CD8-positive, alpha-beta memory T cell (primary cell): ENCODE measurements around the gene TRPV6. TPM values are rescaled to one million over a fixed set of nuclear protein-coding genes. Genes with fewer than 3 reads are reported as not detected.
A peak's percentile ranks its signal among the peaks of the same experiment; 100 is the strongest.

ENCODE experiments used
- CTCF ChIA-PET: fragments of 350-600 bp; sonication (Branson Sonifier 250); formaldehyde crosslinking; loops from one replicate; lab custom pipeline; 2021; ENCODE audit warnings: antibody characterized with exemption; lab: Charles Lee
- POLR2A ChIA-PET: fragments of 350-600 bp; sonication (Branson Sonifier 250); formaldehyde crosslinking; loops from one replicate; lab custom pipeline; 2021; ENCODE audit warnings: antibody characterized with exemption; lab: Charles Lee
- DNase-seq, 5 donors: peaks; one replicate each; pipeline versions ENCODE4 v3.0.0 to v3.0.0-alpha.2; 2020 to 2022; ENCODE audit warnings: mixed read lengths in 1 of 5
- H3K27ac ChIP-seq: one replicate; pipeline ENCODE4 v1.7.0; 2013; ENCODE audit warnings: low read depth, mild to moderate bottlenecking, low read length, moderate library complexity
- H3K27me3 ChIP-seq: 2 replicates; pipeline ENCODE4 v1.7.0; 2013; ENCODE audit warnings: low read length, mild to moderate bottlenecking; ENCODE audit not compliant: insufficient read depth, poor library complexity, severe bottlenecking
- H3K36me3 ChIP-seq: 2 replicates; pipeline ENCODE4 v1.7.0; 2013; ENCODE audit warnings: mild to moderate bottlenecking, low read length, moderate library complexity; ENCODE audit not compliant: insufficient read depth
- H3K4me1 ChIP-seq: 2 replicates; pipeline ENCODE4 v1.7.0; 2013; ENCODE audit warnings: mild to moderate bottlenecking, low read length, moderate library complexity; ENCODE audit not compliant: insufficient read depth
- H3K4me3 ChIP-seq: 2 replicates; pipeline ENCODE4 v1.7.0; 2013; ENCODE audit warnings: mild to moderate bottlenecking, low read length
- H3K9me3 ChIP-seq: 2 replicates; pipeline ENCODE4 v1.7.0; 2013; ENCODE audit warnings: mild to moderate bottlenecking, low read length
- H3K27ac Mint-ChIP-seq, 8 donors: one replicate each; pipeline ENCODE4 v1.8.0; 2020 to 2021; ENCODE audit warnings: mixed read lengths in 8 of 8, mild to moderate bottlenecking in 6 of 8, inconsistent platforms in 3 of 8, moderate library complexity in 3 of 8
- H3K27me3 Mint-ChIP-seq, 2 donors: one replicate each; pipeline ENCODE4 v1.8.0; 2020 to 2021; ENCODE audit warnings: mixed read lengths in 2 of 2, mild to moderate bottlenecking in 1 of 2, moderate library complexity in 1 of 2
- H3K36me3 Mint-ChIP-seq, 3 donors: one replicate each; pipeline ENCODE4 v1.8.0; 2020 to 2021; ENCODE audit warnings: mixed read lengths in 3 of 3, inconsistent platforms in 1 of 3, mild to moderate bottlenecking in 1 of 3
- H3K4me1 Mint-ChIP-seq, 3 donors: one replicate each; pipeline ENCODE4 v1.8.0; 2020 to 2021; ENCODE audit warnings: mixed read lengths in 3 of 3, inconsistent platforms in 1 of 3, mild to moderate bottlenecking in 1 of 3
- H3K4me3 Mint-ChIP-seq, 7 donors: one replicate each; pipeline ENCODE4 v1.8.0; 2020 to 2021; ENCODE audit warnings: mixed read lengths in 7 of 7, mild to moderate bottlenecking in 6 of 7, moderate library complexity in 4 of 7, inconsistent platforms in 2 of 7
- H3K9me3 Mint-ChIP-seq, 5 donors: one replicate each; pipeline ENCODE4 v1.8.0; 2020 to 2022; ENCODE audit warnings: mixed read lengths in 5 of 5, mild to moderate bottlenecking in 3 of 5, moderate library complexity in 2 of 5, inconsistent platforms in 1 of 5
- polyA plus RNA-seq: library from polyadenylated mRNA; unstranded; fragments of 300-500 nt; fragmentation: Illumina TruSeq; gene quantifications from one replicate; pipeline ENCODE4 v1.2.3, GENCODE V29; 2021
- total RNA-seq, 2 experiments: library from RNA; stranded (reverse); gene quantifications; one replicate each; pipeline ENCODE4 v1.2.3, GENCODE V29; 2021

Gene TRPV6
- total and polyA plus RNA-seq, 3 experiments from 2014 or later, result not detected

GRCh38 chr7:142927085-142927745, 41.7 kb upstream of the TRPV6 start:
- Histone ChIP-seq H3K4me3 (no peak overlapping the region), H3K9me3 (no peaks in the 10 kb centered on the region), H3K27ac (no peak overlapping the region), H3K4me1 (no peaks in the 10 kb centered on the region), H3K27me3 (no peaks in the 10 kb centered on the region), H3K36me3 (no peaks in the 10 kb centered on the region)
- H3K27ac Mint-ChIP-seq, result no peak overlapping the region
- H3K9me3 Mint-ChIP-seq, result no peaks in the 10 kb centered on the region
- no peak for DNase-seq
- no peaks in the 10 kb centered on the region for H3K4me1 Mint-ChIP-seq
- H3K4me3 Mint-ChIP-seq, result no peak overlapping the region
- no peaks in the 10 kb centered on the region for H3K36me3 Mint-ChIP-seq
- POLR2A ChIA-PET, result no interaction called here
- CTCF ChIA-PET, result no interaction called here
- H3K27me3 Mint-ChIP-seq, result peaks cover 0 to 12% of the 10 kb centered on the region in 2 donors

GRCh38 chr7:142925413-142925812, 39.9 kb upstream of the TRPV6 start:
- Mint-ChIP-seq H3K9me3 (no peaks in the 10 kb centered on the region), H3K36me3 (no peaks in the 10 kb centered on the region), H3K4me3 (no peak overlapping the region), H3K27ac (no peak overlapping the region), H3K27me3 (peaks cover 4 to 12% of the 10 kb centered on the region in 2 donors), H3K4me1 (no peaks in the 10 kb centered on the region)
- CTCF ChIA-PET, result no interaction called here
- Histone ChIP-seq H3K27me3 (no peaks in the 10 kb centered on the region), H3K9me3 (no peaks in the 10 kb centered on the region), H3K4me1 (no peaks in the 10 kb centered on the region), H3K36me3 (no peaks in the 10 kb centered on the region), H3K4me3 (no peak overlapping the region), H3K27ac (no peak overlapping the region)
- DNase-seq, result no peak
- POLR2A ChIA-PET, result no interaction called here

GRCh38 chr7:142923391-142923790, 37.8 kb upstream of the TRPV6 start:
- Mint-ChIP-seq H3K9me3 (no peaks in the 10 kb centered on the region), H3K4me1 (no peaks in the 10 kb centered on the region), H3K36me3 (no peaks in the 10 kb centered on the region), H3K27me3 (peaks cover 11 to 13% of the 10 kb centered on the region in 2 donors), H3K27ac (no peak overlapping the region), H3K4me3 (no peak overlapping the region)
- CTCF ChIA-PET, result no interaction called here
- no peaks in the 10 kb centered on the region for H3K4me1 ChIP-seq
- no peak overlapping the region for H3K27ac ChIP-seq
- no peaks in the 10 kb centered on the region for H3K36me3 ChIP-seq
- POLR2A ChIA-PET, result no interaction called here
- DNase-seq, result no peak
- no peaks in the 10 kb centered on the region for H3K9me3 ChIP-seq
- no peaks in the 10 kb centered on the region for H3K27me3 ChIP-seq
- no peak overlapping the region for H3K4me3 ChIP-seq

GRCh38 chr7:142919656-142920055, 34.1 kb upstream of the TRPV6 start:
- DNase-seq, result no peak
- Histone ChIP-seq H3K4me1 (no peaks in the 10 kb centered on the region), H3K9me3 (no peaks in the 10 kb centered on the region), H3K4me3 (no peak overlapping the region), H3K27me3 (no peaks in the 10 kb centered on the region), H3K27ac (no peak overlapping the region), H3K36me3 (no peaks in the 10 kb centered on the region)
- peak overlapping the region in 1 of 8 donors; percentile 36 for H3K27ac Mint-ChIP-seq
- CTCF ChIA-PET, result no interaction called here
- no peaks in the 10 kb centered on the region for H3K9me3 Mint-ChIP-seq
- no peaks in the 10 kb centered on the region for H3K36me3 Mint-ChIP-seq
- POLR2A ChIA-PET, result no interaction called here
- H3K4me1 Mint-ChIP-seq, result no peaks in the 10 kb centered on the region
- H3K4me3 Mint-ChIP-seq, result no peak overlapping the region
- H3K27me3 Mint-ChIP-seq, result peaks cover 6 to 20% of the 10 kb centered on the region in 2 donors

DNA sequence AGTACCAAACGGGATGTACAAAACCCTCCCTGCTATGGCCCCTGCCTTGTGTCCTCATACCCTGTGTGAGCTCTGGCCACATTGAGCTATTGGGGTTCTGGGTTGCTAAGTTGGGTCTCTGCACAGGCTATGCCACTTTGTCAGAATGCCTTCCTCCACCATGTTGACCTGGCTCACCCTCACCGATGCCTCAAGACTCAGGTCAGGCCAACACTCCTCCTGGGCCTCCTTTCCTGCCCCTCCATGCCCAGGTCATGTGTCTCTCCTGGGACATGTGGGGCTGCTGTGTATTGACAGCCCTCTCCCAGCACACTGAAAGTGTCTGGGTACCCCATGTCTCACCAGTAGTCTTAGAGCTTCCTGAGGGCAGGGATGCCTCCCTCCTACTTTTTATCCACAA, 33.4 kb upstream of the TRPV6 start:
- H3K27ac Mint-ChIP-seq, result no peak overlapping the region

GRCh38 chr7:142917447-142917846, 31.9 kb upstream of the TRPV6 start:
- POLR2A ChIA-PET, result no interaction called here
- Histone ChIP-seq H3K36me3 (no peaks in the 10 kb centered on the region), H3K9me3 (no peaks in the 10 kb centered on the region), H3K27ac (no peak overlapping the region), H3K4me3 (no peak overlapping the region), H3K4me1 (no peaks in the 10 kb centered on the region), H3K27me3 (no peaks in the 10 kb centered on the region)
- Mint-ChIP-seq H3K36me3 (no peaks in the 10 kb centered on the region), H3K4me3 (no peak overlapping the region), H3K27ac (no peak overlapping the region), H3K4me1 (no peaks in the 10 kb centered on the region), H3K9me3 (no peaks in the 10 kb centered on the region), H3K27me3 (peaks cover 6 to 30% of the 10 kb centered on the region in 2 donors)
- CTCF ChIA-PET, result no interaction called here
- no peak for DNase-seq

More for the DNA sequence above, 33.4 kb upstream of the TRPV6 start:
- no peaks in the 10 kb centered on the region for H3K27me3 ChIP-seq
- H3K4me1 ChIP-seq, result no peaks in the 10 kb centered on the region
- no peaks in the 10 kb centered on the region for H3K36me3 ChIP-seq
- no peaks in the 10 kb centered on the region for H3K4me1 Mint-ChIP-seq
- H3K27ac ChIP-seq, result no peak overlapping the region
- POLR2A ChIA-PET, result no interaction called here
- H3K27me3 Mint-ChIP-seq, result peaks cover 4 to 27% of the 10 kb centered on the region in 2 donors
- H3K4me3 ChIP-seq, result no peak overlapping the region
- CTCF ChIA-PET, result no interaction called here
- no peak overlapping the region for H3K4me3 Mint-ChIP-seq
- no peaks in the 10 kb centered on the region for H3K9me3 Mint-ChIP-seq
- no peaks in the 10 kb centered on the region for H3K9me3 ChIP-seq
- DNase-seq, result no peak
- H3K36me3 Mint-ChIP-seq, result no peaks in the 10 kb centered on the region

- H3K4me1 ChIP-seq, result no peaks in the 10 kb centered on the region
- Mint-ChIP-seq H3K27me3 (peaks cover 10 to 39% of the 10 kb centered on the region in 2 donors), H3K27ac (no peak overlapping the region), H3K4me1 (no peaks in the 10 kb centered on the region), H3K36me3 (no peaks in the 10 kb centered on the region), H3K9me3 (no peaks in the 10 kb centered on the region), H3K4me3 (no peak overlapping the region)
- H3K27me3 ChIP-seq, result no peaks in the 10 kb centered on the region
- CTCF ChIA-PET, result interaction anchor here (0.7 kb wide), 1 partner anchor 109 kb away, joined by 3 read pairs; no protein-coding TSS in a partner anchor
- no peaks in the 10 kb centered on the region for H3K9me3 ChIP-seq
- no peak for DNase-seq
- H3K27ac ChIP-seq, result no peak overlapping the region
- no peak overlapping the region for H3K4me3 ChIP-seq
- H3K36me3 ChIP-seq, result no peaks in the 10 kb centered on the region
- POLR2A ChIA-PET, result no interaction called here
Observed at GRCh38 chr7:142916508-142916907, 31.0 kb upstream of the TRPV6 start.

- H3K4me1 Mint-ChIP-seq, result no peaks in the 10 kb centered on the region
Observed at GRCh38 chr7:142915315-142915714, 29.8 kb upstream of the TRPV6 start.

More at GRCh38 chr7:142915315-142915714, 29.8 kb upstream of the TRPV6 start:
- H3K9me3 Mint-ChIP-seq, result no peaks in the 10 kb centered on the region
- H3K4me3 ChIP-seq, result no peak overlapping the region
- ChIA-PET POLR2A (no interaction called here), CTCF (no interaction called here)
- no peak overlapping the region for H3K4me3 Mint-ChIP-seq
- no peak for DNase-seq
- H3K4me1 ChIP-seq, result no peaks in the 10 kb centered on the region
- H3K36me3 ChIP-seq, result no peaks in the 10 kb centered on the region
- H3K27me3 Mint-ChIP-seq, result peaks cover 14 to 43% of the 10 kb centered on the region in 2 donors
- no peak overlapping the region for H3K27ac Mint-ChIP-seq
- H3K36me3 Mint-ChIP-seq, result no peaks in the 10 kb centered on the region
- no peaks in the 10 kb centered on the region for H3K27me3 ChIP-seq
- H3K27ac ChIP-seq, result no peak overlapping the region
- no peaks in the 10 kb centered on the region for H3K9me3 ChIP-seq
